WTC11 (cell line): ENCODE results near the gene TMEM179.

Experiments
- ETV6 ChIP-seq: sonication (generic); formaldehyde crosslinking; IDR thresholded peaks from 2 replicates; pipeline ENCODE4 v1.8.1; 2022; ENCODE audit warnings: mild to moderate bottlenecking, missing genetic modification reagents
- GABPB1 ChIP-seq: sonication (generic); formaldehyde crosslinking; IDR thresholded peaks from 2 replicates; pipeline ENCODE4 v1.8.1; 2023; ENCODE audit warnings: mild to moderate bottlenecking, missing genetic modification reagents
- HMGA2 ChIP-seq: fragments of 250-450 bp; sonication (Bioruptor Pico); IDR thresholded peaks from 2 replicates; pipeline ENCODE4 v1.4.0; 2021; ENCODE audit warnings: mild to moderate bottlenecking, moderate library complexity
- MXD4 ChIP-seq: fragments of 250-450 bp; sonication (Bioruptor Pico); IDR thresholded peaks from 2 replicates; pipeline ENCODE4 v1.8.0; 2021; ENCODE audit warnings: mild to moderate bottlenecking, moderate library complexity, borderline replicate concordance
- NFYB ChIP-seq: sonication (generic); formaldehyde crosslinking; conservative IDR thresholded peaks from 2 replicates; pipeline ENCODE4 v1.8.0; 2022; ENCODE audit warnings: low read depth, missing genetic modification reagents
- ZNF512 ChIP-seq: sonication (generic); formaldehyde crosslinking; IDR thresholded peaks from 2 replicates; pipeline ENCODE4 v1.8.1; 2022; ENCODE audit warnings: missing genetic modification reagents, borderline replicate concordance

DNA sequence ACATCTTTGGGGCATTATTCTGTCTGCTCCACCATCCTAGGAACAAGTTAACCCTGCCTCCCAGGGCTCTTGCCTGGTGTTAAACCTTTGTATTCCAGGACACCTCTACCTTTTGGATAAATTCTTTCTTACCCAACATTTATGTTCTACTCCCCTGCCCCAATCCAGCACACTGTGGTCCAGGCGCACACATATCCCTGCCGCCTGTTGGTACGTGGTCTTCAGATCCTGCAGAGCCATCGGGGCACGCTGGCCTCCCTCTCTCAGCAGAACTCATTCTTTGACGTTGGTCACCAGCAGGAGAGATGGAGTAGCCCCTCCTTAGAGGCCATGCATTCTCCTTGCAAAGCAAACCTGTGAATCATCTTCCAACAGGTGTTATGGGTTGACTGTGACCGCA lies 5.1 kb upstream of the TMEM179 start:
- TF ChIP-seq NFYB (CRISPR knock-in tag) (no peak), MXD4 (no peak), HMGA2 (no peak), ZNF512 (CRISPR knock-in tag) (no peak), GABPB1 (CRISPR knock-in tag) (no peak), ETV6 (CRISPR knock-in tag) (no peak)
